Stimulated activated naive CD4-positive, alpha-beta T cell (primary cell): ENCODE data around the gene OR6B3.
A peak's percentile ranks its signal among the peaks of the same experiment; 100 is the strongest.
"Not testable (repeated sequence)": the region's sequence is repeated elsewhere in the genome, so short reads cannot be mapped to it uniquely, and the experiment has no call there.

Source experiments
- DNase-seq, 6 experiments: peaks; one replicate each; lab custom pipeline; 2025; lab: John Stamatoyannopoulos, UW

The OR6B3 gene

DNA sequence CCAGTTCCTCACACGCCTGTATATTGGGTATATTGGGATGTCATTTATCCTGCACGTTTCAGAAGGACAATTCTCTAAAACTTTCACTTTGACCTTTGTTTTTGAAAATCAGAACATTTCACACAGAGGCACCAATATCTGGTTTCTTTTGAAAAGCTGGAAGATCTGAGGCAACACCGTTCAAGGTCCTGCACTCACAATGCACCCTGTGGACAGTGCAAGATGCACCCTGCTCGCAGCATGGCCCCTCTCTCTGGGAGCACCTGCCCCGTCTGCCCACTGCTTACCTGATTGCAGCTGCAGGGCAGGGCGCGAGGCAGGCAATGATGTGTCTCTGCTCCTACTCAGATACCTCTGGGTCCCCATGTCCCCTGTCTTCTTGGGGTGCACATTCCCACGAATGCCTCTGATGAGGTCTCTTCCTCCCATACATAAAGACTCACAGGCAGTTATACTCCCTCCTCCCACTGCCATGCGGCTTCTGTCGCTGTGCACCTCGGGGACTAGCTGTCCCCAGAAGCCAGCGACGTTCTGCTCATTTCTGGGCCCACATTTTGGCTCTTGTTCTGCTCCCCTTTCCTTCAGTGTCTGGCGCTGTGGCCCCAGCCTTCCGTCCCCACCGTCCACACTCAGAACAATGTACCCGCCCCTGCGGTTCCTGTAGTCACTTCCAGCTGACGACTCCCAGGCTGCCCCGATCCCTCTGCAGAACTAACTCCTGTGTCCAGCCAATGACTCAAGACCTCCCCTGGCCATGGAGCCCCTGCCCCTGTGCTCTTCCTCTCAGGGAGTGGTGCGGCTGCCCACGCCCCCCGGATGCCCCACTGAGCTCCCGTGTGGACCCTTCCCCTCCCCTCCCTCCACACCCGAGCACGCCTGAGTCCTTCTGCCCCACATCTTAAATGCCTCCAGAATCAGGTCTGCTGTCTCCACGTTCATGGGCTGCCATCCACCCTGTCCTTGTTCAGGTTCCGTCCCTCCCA lies at the start of gene OR6B3:
Gene OR6B3, minus strand, starts transcription at position 349 of the 983 bp plus-strand sequence.
- no peak for DNase-seq

DNA sequence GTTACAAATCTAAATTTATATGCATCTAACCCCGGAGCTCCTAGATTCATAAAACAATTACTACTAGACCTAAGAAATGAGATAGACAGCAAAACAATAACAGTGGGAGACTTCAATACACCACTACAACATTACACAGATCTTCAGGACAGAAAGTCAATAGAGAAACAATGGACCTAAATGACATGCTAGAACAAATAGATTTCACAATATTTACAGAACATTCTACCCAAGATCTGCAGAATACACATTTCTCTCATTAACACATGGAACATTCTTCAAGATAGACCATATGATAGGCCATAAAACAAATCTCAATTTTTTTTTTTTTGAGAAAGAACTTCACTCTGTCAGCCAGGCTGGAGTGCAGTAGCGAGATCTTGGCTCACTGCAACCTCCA lies 45.0 kb upstream of the OR6B3 start:
- DNase-seq: no peak

DNA sequence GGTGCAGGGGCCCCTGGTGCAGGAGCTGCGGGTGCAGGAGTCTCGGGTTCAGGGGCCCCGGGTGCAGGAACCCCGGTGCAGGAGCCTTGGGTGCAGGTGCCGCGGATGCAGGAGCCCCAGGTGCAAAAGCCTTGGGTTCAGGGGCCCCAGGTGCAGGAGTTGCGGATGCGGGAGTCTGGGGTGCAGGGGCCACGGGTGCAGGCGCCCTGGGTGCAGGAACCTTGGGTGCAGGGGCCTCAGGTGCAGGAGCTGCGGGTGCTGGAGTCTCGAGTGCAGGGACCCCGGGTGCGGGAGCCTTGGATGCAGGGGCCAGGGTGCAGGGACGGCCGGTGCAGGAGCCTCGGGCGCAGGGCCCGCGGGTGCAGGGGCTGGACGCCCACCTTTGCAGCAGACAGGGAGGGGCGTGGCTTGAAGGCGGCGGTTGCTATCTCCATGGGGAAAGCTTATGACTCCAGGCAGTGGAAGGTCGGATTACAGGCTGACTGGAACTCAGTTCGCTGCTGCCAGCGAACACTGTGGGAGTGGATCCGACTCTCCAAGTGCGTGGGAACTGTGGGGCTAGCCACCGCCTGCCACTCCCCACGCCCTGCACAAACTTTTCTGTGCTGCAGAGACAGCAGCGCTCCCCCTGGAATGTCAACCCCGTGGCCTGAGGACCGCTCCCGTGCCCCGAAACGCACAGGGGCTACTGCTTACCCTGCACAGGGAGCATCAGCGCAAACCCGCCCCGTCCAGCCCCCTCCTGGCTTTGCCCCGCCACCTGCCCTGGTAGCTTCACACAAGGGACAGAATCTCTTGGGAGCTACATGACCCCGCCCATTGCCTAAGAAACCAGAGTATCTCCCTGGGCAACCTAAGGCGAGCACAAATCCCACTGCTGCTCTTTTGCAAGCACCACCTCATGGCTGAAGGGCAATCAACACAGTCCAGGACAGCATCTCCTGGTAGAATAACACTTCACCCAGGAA lies 42.5 kb upstream of the OR6B3 start:
- no peak for DNase-seq

DNA sequence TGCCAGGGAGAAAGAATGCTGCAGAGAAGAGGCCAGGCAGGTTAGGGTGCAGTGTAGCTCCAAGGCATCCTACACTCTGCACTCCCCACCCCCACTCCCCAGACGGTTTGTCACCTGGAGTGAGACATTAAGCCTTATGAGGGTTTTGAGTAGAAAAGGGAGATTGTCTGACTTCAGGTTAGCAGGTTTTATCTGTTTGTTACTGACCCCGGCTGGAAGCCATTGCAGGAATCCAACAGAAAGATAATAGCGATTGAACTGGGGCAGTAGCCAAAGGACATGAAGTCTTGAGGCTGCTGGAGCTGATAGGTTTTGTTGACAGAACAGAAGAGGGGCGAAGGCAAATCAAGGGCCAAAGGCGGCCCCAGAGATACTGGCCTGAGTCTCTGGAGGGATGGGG lies 36.0 kb upstream of the OR6B3 start:
- no peak for DNase-seq

DNA sequence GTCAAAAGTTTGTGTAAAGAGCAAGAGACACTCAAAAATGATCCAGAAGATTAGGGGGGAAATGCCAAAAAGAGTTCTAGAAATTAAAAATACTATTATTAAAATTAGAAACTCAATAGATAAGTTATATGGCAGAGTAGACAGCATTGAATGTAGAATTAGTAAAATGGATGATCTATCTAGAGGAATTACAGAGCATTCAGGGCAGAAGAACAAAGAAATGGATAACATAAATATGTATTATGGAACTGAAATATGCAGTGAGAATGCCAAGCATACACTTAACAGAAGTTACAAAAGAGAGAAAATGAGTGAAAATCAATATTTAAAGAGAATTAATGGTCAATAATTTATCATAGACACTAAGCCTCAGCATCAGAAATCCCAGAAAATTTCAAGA lies 33.2 kb upstream of the OR6B3 start:
- DNase-seq: no peak

DNA sequence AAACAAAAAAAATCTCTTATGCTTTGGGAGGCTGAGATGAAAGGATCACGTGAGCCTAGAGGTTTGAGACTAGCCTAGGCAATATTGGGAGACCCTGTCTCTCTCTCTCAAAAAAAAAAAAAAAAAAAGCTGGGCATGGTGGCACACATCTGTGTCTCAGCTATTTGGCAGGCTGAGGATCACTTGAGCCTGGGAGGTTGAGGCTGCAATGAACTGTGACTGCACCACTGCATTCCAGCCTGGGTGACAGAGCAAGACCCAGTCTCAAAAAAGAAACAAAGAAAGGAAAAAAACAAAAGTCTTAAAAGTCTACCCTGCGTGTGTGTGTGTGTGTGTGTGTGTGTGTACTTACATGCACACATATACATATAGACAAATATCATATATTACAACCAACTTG lies 25.3 kb upstream of the OR6B3 start:
- DNase-seq: no peak

DNA sequence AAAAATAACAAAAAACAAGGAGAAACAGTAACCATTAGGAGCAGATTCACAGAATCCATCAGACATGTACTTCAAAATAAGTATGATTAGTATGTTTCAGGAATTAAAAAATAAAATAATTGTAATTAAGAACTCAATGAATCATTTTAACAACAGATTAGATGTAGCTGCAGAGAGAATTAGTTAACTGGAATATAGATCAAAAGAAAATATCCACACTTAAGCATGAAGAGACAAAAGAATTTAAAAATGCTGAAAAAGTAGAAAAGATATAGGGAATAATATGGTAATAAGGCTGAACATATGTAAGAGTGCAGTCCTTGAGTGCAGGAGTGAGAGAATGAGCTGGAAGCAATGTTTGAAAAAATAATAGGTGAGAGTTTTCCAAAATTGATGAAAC lies 24.1 kb upstream of the OR6B3 start:
- no peak for DNase-seq

DNA sequence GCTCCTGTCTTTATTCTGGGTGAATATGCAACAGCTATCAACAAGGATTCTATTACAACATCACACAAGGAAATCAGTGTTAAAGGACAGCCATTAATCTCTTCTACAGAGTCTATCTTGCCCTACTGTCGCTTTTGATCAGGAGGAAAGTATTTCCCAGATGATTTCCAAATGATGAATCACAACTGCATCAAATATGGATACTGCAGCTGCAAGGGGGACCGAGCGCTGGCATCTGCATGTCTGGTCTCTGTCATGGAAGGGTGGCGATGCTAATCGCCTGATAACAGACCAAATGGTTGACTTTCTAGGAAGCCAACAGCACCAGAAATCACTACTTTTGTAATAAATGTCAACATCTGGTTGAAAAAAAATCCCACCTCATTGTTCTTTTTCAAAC lies 21.2 kb upstream of the OR6B3 start:
- DNase-seq: no peak

DNA sequence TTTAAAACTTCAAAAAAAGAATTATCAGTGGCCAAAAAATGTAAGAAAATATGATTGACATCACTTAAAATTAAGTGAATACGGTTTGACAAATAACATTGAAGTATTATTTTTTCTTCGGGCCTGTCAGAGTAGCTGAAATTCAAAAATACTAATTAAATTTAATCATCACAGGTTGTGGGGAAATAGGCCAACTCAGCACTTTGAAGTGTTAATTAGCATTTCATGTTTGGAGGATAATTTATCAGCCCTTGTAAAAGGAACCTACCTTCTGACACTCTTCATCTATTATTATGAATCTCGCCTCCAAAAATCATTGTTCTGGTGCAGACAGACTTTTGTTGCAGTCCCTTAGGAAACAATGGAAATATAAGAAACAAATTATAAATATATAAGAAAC lies 17.6 kb upstream of the OR6B3 start:
- DNase-seq: no peak

DNA sequence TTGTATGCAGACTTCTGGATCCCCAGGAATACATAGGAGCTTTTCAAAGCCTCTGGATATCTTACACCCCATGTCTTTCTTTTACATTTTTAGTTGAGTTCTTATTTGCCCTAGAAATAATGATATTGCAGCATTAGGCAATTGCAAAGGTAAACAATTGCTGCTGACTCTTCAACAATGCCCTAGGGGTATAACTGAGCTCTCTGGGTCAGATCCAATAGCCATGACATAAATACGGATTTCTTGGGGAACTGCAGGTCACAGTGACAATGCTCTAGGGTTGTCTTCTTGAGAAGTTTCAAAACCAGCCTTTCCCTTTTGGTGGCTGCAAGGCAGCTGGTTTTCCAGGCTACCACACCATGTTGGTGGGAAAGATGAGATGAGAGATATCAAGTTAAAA lies 16.5 kb upstream of the OR6B3 start:
- DNase-seq: no peak

DNA sequence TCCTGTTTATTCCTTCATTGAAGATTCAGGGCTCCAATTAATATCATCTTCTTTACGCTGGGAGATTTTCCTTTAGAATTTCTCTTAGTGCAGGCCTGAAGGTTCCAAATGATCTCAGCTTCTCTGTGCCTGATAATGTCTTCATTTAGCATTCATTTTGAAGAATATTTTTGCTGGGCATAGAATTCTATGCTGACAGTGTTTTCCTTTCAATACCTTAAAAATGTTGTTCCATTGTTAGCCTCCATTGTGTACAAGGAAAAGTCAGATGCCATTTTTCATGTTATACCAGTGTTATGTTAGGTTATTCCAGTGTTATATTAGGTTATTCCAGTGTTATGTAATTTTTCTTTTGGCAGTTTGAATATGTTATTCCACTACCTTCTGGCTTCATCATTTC lies 14.9 kb upstream of the OR6B3 start:
- DNase-seq: no peak

DNA sequence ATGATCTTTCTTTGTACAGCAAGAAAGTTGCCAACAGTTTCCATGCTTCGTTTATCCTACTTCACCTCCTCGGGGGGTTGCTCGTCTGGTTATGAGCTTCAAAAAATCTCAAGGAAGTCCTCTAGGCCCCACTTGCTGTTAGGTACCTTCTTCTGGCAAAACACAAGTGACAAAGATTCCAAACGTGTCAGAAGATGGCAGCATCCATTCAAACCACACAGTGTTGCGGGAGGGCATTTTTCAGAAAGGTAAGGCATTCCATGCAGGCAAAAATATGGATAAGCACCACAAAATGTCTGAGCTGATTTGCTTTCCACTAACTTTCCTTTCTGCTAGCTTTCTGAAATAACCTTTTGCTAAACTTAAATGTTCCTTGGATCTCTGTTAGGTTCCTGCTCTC lies 13.2 kb upstream of the OR6B3 start:
- DNase-seq: no peak

DNA sequence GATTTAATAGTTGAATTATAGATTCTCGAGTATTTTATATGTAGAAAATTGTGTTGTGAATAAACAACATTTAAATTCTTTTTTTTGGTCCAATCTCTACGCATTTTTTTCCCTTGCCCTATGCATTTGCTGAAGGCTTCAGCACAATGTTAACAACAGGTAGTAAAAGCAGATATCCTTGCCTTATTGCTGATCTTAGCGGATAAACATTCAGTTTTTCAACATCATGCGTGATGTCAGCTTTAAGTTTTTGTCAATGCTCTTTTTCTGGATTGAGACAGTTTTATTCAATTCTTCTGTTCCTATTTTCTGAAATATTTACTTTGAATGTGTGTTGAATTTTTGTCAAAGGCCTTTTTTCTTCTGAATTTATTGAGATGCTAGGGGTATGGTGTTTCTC lies 11.6 kb upstream of the OR6B3 start:
- no peak for DNase-seq

DNA sequence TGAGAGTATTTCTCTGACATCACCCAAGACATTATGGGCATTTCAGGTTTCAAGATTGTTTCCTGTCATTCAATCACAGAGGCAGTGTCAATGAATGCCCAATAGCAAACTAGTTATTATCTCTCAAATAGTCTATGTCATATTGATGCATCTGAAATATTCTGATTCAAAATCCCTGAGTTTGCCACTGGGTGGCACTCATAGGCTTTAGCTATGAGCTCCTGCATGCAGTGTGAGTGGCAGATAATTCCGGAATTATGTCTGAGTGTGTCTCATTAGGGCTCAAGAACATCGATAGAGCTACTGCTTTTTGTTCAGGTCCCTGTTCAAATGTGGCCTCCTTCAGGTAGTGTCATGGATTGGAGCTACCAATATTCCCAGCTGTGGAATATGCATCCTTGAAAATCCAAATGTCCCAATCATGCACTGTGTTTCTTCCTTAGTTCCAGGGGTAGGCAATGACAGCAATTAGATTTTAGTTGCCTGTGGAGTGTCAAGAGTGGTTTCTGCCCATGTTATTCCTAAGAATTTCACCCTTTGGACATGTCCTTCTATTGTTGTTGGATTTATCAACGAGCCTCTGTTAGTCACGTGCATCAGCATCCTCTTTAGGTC lies 7.8 kb upstream of the OR6B3 start:
- peak; percentile 2 to 54 (median 22) for DNase-seq

DNA sequence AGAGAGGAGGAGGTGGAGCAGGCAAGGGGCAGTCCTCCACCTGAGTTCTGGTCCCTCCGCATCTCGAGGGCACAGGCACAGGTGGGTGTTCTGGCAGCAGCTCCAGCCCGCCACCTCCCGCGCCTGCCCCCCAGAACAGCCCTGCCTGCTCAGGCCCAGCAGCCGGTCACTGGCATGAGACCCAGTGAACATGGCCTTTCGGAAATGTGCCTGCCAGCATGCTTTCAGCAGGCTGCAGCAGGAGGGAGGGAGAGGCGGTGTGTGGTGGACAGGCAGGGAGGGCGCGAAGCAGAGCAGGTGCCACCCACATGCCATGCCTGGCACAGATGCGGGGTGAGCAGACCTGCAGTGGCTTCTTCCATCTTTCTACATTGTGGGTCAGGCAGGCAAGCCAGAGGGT lies 3.4 kb upstream of the OR6B3 start:
- no peak for DNase-seq

DNA sequence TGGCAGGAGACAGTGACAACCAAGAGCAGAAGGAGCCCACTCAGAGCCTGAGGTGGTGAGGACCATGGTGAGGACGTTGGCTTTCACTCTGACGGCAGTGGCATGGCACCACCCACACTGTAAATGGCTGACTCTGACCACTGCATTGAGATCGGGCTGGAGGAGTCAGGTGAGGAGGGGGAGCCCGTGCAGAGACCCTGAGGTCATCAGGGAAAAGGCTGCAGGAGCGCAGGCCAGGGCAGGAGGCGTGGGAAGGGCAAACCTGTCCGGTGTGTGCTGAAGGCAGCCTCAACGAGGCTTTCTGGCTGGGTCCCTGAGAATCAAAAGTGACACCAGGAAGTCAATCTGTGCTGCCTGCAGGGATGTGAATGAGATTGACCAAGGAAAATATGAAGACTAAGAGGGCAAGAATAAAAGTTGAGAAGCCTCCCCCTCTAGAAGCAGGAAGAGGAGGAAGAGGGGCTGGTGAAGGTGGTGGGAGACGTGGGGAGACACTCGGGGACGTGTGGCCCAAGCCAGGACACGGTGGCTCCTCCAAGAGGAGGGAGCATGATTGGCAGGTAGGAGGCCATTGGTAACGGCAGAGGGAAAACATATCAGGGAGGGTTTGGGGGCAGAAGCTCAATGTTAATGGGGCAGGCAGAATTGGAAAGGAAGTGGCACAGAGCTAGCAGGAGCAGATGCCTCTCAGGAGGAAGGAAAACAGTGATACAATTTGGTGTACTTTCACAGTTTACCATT lies 2.0 kb upstream of the OR6B3 start:
- DNase-seq: no peak

DNA sequence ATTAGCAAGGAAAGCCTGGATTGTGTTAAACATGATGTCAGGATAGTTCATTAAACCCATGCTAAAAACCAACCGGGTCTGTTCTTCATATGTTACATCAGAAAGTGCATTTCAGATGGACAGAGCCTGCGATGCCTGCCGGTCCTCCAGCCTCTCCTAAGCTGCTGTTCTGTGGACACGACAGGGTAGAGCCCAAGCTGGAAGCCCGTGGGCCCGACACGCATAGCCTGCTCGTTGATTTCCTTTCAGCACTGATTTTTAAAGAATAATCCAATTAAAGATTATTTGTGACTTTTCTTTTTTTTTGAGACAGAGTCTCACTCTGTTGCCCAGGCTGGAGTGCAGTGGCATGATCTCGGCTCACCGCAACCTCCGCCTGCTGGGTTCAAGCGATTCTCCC lies 797 bp downstream of the OR6B3 start:
- no peak for DNase-seq

DNA sequence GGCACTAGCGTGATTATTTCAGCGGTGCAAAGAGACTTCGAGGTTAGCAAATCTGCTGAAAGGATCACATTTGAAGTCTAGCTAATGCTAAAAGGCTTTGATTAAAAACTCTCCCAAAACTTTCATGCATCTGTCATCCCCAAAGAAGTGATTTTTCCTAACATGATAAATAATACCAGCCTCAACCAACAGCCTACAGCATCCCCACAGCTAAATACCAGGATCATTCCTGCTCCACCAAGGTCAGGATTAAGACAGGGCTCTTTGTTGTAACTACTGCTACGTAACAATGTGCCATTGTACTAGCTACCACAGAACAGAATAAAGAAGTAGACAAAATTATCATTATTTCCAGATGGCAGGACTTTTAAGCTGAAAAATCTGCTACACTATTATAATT lies 1.6 kb downstream of the OR6B3 start:
- no peak for DNase-seq

DNA sequence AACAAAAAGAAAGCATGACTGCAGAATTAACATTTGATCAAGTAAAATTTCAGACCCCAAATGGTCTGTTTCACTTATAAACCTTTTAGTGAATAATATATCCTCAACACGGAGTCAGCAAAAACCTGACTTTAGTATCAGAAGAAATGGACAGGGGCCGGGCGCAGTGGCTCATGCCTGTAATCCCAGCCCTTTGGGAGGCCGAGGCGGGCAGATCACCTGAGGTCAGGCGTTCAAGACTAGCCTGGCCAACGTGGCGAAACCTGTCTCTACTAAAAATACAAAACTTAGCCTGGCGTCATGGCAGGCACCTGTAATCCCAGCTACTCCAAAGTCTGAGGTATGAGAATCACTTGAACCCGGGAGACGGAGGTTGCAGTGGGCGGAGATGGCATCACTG lies 3.0 kb downstream of the OR6B3 start:
- DNase-seq: no peak

DNA sequence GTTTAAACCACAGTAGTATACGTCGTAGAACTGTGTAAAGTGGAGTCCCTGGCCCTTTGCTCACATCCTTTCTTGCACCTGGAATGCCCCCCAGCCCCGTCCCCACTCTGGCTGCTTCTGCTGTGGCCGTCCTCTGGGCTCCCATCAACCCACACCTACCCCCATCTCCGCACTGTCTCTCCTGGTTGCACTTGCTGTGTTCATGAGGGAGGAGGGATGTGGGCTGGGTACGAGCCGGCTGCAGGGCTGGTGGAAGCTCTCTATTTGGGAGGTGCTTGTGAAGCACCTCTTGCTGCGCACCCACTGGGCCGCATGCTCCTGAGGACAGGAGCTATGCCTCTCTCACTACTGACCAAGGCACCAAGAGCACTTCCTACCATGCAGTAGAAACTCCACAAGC lies 5.1 kb downstream of the OR6B3 start:
- DNase-seq: no peak

DNA sequence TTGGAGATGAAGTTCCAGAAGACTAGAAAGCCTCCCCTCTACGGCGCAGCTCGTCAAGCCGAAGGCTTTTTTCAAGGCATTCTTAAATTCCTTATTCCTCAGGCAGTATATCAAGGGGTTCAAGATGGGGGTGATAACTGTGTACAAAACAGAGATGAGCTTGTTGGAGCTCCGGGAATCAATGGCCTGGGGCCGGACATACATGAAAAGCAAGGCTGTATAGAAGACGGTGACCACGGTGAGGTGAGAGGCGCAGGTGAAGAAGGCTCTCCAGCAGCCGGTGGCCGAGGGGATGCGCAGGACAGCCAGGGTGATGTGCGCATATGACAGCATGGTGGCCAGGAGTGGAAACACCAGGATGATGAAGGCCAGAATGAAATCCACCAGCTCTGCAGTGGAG lies 8.2 kb downstream of the OR6B3 start:
- no peak for DNase-seq

DNA sequence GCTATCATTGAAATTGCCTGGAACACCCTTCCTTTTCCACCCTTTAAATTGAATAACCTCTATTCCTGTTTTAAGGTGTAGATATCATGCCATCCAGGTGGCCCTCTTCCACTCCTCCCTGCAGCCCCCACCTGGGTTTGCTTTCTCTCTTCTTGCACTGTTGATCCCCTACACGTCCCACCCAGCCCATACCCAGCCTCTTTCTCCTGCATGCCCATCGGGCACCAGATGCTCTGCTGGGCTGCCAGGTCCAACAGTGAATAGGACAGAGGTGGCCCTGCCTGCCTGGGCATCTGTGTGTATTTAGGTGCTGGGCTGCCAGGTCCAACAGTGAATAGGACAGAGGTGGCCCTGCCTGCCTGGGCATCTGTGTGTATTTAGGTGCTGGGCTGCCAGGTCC lies 9.2 kb downstream of the OR6B3 start:
- not testable (repeated sequence) for DNase-seq
